CD14-positive monocyte (primary cell): ENCODE data around the gene PAFAH1B2. TPM values are rescaled to one million over a fixed set of nuclear protein-coding genes. Genes with fewer than 3 reads are reported as not detected.
"Not testable (repeated sequence)": the region's sequence is repeated elsewhere in the genome, so short reads cannot be mapped to it uniquely, and the experiment has no call there.

ENCODE experiments used
- DNase-seq, 3 donors: peaks; one replicate each; pipeline ENCODE4 v3.0.0-alpha.2; 2011 to 2022
- H2AFZ ChIP-seq: 2 replicates; pipeline ENCODE4 v1.6.0; 2012; ENCODE audit warnings: mild to moderate bottlenecking, low read depth, low read length, inconsistent platforms; ENCODE audit not compliant: insufficient read depth, poor library complexity, severe bottlenecking
- H3K27ac ChIP-seq, 2 donors: 1 replicate in 1 of 2; 2 replicates in 1 of 2; pipeline ENCODE4 v1.5.1; 2012 to 2013; ENCODE audit warnings: low read length in 2 of 2, control low read depth in 1 of 2, inconsistent platforms in 1 of 2, low read depth in 1 of 2, mild to moderate bottlenecking in 1 of 2
- H3K27me3 ChIP-seq, 2 donors: one replicate each; pipeline versions ENCODE4 v1.6.0 to v1.6.1; 2011 to 2013; ENCODE audit warnings: low read length in 2 of 2; ENCODE audit not compliant: control insufficient read depth in 2 of 2, insufficient read depth in 2 of 2
- H3K36me3 ChIP-seq, 2 donors: replicated peaks in 1 of 2; 1 replicate in 1 of 2; 2 replicates in 1 of 2; pipeline versions ENCODE4 v1.5.1 to v1.6.1; 2012 to 2013; ENCODE audit warnings: low read length in 2 of 2, control low read depth in 1 of 2, inconsistent platforms in 1 of 2, mild to moderate bottlenecking in 1 of 2; ENCODE audit not compliant: insufficient read depth in 2 of 2, control insufficient read depth in 1 of 2
- H3K4me1 ChIP-seq, 2 donors: 1 replicate in 1 of 2; 2 replicates in 1 of 2; pipeline versions ENCODE4 v1.5.1 to v1.6.1; 2012 to 2013; ENCODE audit warnings: low read length in 2 of 2, control low read depth in 1 of 2, inconsistent platforms in 1 of 2, mild to moderate bottlenecking in 1 of 2, moderate library complexity in 1 of 2; ENCODE audit not compliant: insufficient read depth in 2 of 2, control insufficient read depth in 1 of 2
- H3K4me2 ChIP-seq: replicated peaks from 2 replicates; pipeline ENCODE3; 2012; ENCODE audit warnings: low read length, moderate library complexity, mild to moderate bottlenecking; ENCODE audit not compliant: poor library complexity, severe bottlenecking; ENCODE audit errors: extremely low read depth
- H3K4me3 ChIP-seq, 3 experiments: fragments of 200-600 bp in 1 of 3; sonication (generic) in 1 of 3; replicated peaks in 1 of 3; 1 replicate in 2 of 3; 2 replicates in 1 of 3; pipeline ENCODE4 v1.5.1; 2011 to 2013; ENCODE audit warnings: low read length in 3 of 3, mild to moderate bottlenecking in 3 of 3, control low read depth in 2 of 3, low read depth in 2 of 3, inconsistent platforms in 1 of 3, moderate library complexity in 1 of 3
- H3K79me2 ChIP-seq: 2 replicates; pipeline ENCODE4 v1.6.0; 2012; ENCODE audit warnings: mild to moderate bottlenecking, control low read depth, inconsistent platforms, low read length, moderate library complexity; ENCODE audit not compliant: insufficient read depth
- H3K9ac ChIP-seq: 2 replicates; pipeline ENCODE4 v1.6.0; 2017; ENCODE audit warnings: low read length, mild to moderate bottlenecking; ENCODE audit not compliant: insufficient read depth, poor library complexity, severe bottlenecking
- H3K9me3 ChIP-seq, 2 donors: replicated peaks in 1 of 2; 1 replicate in 1 of 2; 2 replicates in 1 of 2; pipeline versions ENCODE4 v1.5.1 to v1.6.1; 2012 to 2013; ENCODE audit warnings: low read length in 2 of 2, control low read depth in 1 of 2; ENCODE audit not compliant: control insufficient read depth in 1 of 2, insufficient read depth in 1 of 2
- H4K20me1 ChIP-seq: 2 replicates; pipeline ENCODE4 v1.6.0; 2012; ENCODE audit warnings: mild to moderate bottlenecking, low read length, control low read depth, moderate library complexity; ENCODE audit not compliant: insufficient read depth
- H3K27ac Mint-ChIP-seq, 7 donors: one replicate each; pipeline ENCODE4 v1.8.0; 2020; ENCODE audit warnings: mild to moderate bottlenecking in 7 of 7, mixed read lengths in 7 of 7, moderate library complexity in 6 of 7, inconsistent platforms in 2 of 7
- H3K27me3 Mint-ChIP-seq, 3 donors: one replicate each; pipeline ENCODE4 v1.8.0; 2021 to 2022; ENCODE audit warnings: low read depth in 3 of 3, mild to moderate bottlenecking in 3 of 3, mixed read lengths in 3 of 3, moderate library complexity in 3 of 3, inconsistent platforms in 1 of 3
- H3K36me3 Mint-ChIP-seq, 2 donors: one replicate each; pipeline ENCODE4 v1.8.0; 2020; ENCODE audit warnings: mixed read lengths in 2 of 2, inconsistent platforms in 1 of 2, mild to moderate bottlenecking in 1 of 2
- H3K4me1 Mint-ChIP-seq: one replicate; pipeline ENCODE4 v1.8.0; 2020; ENCODE audit warnings: mild to moderate bottlenecking, mixed read lengths
- H3K4me3 Mint-ChIP-seq, 2 donors: one replicate each; pipeline ENCODE4 v1.8.0; 2020; ENCODE audit warnings: mild to moderate bottlenecking in 2 of 2, mixed read lengths in 2 of 2, moderate library complexity in 1 of 2
- H3K9me3 Mint-ChIP-seq, 7 donors: one replicate each; pipeline ENCODE4 v1.8.0; 2020 to 2022; ENCODE audit warnings: mixed read lengths in 7 of 7, mild to moderate bottlenecking in 6 of 7, moderate library complexity in 6 of 7, inconsistent platforms in 2 of 7
- CTCF ChIP-seq: fragments of 200-600 bp; IDR thresholded peaks from one replicate; pipeline ENCODE4 v1.8.0; 2022; ENCODE audit warnings: antibody characterized with exemption, mild to moderate bottlenecking
- WGBS: methylation state at CpG from one replicate; pipeline ENCODE4 v1.1.5; 2013; ENCODE audit warnings: missing lambda C conversion rate; ENCODE audit not compliant: insufficient coverage; 5-methylcytosine and 5-hydroxymethylcytosine counted together
- intact Hi-C, 2 donors: fragments of 100-400 bp; cut with micrococcal nuclease; formaldehyde crosslinking; loops; one replicate each; pipeline versions ENCODE4 v1.15.0 to v1.15.1; 2023
- polyA plus RNA-seq, 3 donors: library from polyadenylated mRNA; depleted of rRNA in 1 of 3; unstranded in 2 of 3; stranded (reverse) in 1 of 3; fragments of 300-500 nt in 2 of 3; fragments of >200 nt in 1 of 3; fragmentation: Illumina TruSeq in 2 of 3; gene quantifications; 1 replicate in 2 of 3; 2 replicates in 1 of 3; pipeline ENCODE4 v1.2.3, GENCODE V29; 2012 to 2021

PAFAH1B2 gene
- polyA plus RNA-seq, 3 donors = 16.9 to 25.1 (median 23.7) TPM

GRCh38 chr11:117110294-117110950 is 33.7 kb upstream of the PAFAH1B2 start:
- H4K20me1 ChIP-seq = no peaks in the 10 kb centered on the region
- Mint-ChIP-seq H3K9me3 (peaks cover 0 to 15% (median 2%) of the 10 kb centered on the region in 7 donors), H3K27ac (peak overlapping the region in 1 of 7 donors; percentile 20), H3K27me3 (peaks cover 0 to 2% (median 2%) of the 10 kb centered on the region in 3 donors), H3K4me3 (no peak overlapping the region), H3K36me3 (no peaks in the 10 kb centered on the region), H3K4me1 (no peaks in the 10 kb centered on the region)
- no peak for TF ChIP-seq CTCF
- H3K4me1 ChIP-seq = no peaks in the 10 kb centered on the region
- H3K9me3 ChIP-seq = no peaks in the 10 kb centered on the region
- H3K9ac ChIP-seq = no peak overlapping the region
- H3K36me3 ChIP-seq = no peaks in the 10 kb centered on the region
- no peak for DNase-seq
- no peaks in the 10 kb centered on the region for H3K79me2 ChIP-seq
- WGBS = over 99% methylated on average over 34 of the region's 39 CpGs
- intact Hi-C loops = no loop called here
- H3K4me3 ChIP-seq = no peak overlapping the region
- no peak overlapping the region for H3K4me2 ChIP-seq
- H3K27me3 ChIP-seq = no peaks in the 10 kb centered on the region
- H2AFZ ChIP-seq = no peak overlapping the region
- no peak overlapping the region for H3K27ac ChIP-seq

DNA sequence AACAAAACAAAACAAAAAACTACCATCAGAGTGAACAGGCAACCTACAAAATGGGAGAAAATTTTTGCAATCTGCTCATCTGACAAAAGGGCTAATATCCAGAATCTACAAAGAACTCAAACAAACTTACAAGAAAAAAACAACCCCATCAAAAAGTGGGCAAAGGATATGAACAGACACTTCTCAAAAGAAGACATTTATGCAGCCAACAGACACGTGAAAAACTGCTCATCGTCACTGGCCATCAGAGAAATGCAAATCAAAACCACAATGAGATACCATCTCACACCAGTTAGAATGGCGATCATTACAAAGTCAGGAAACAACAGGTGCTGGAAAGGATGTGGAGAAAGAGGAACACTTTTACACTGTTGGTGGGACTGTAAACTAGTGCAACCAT is 31.6 kb upstream of the PAFAH1B2 start:
- H3K4me1 ChIP-seq, H3K4me3 ChIP-seq, H3K9ac ChIP-seq, H3K36me3 Mint-ChIP-seq, H3K4me3 Mint-ChIP-seq, H3K4me2 ChIP-seq, H3K4me1 Mint-ChIP-seq, H3K79me2 ChIP-seq, H3K27ac ChIP-seq, H3K9me3 ChIP-seq, H2AFZ ChIP-seq, H3K27me3 Mint-ChIP-seq, H3K27me3 ChIP-seq, DNase-seq, intact Hi-C loops, H4K20me1 ChIP-seq, H3K36me3 ChIP-seq: not testable (repeated sequence)
- H3K9me3 Mint-ChIP-seq = peaks cover 0 to 15% (median 2%) of the 10 kb centered on the region in 7 donors
- no CpG with 5 or more reads among the region's 3 CpGs for WGBS
- peak overlapping the region in 2 of 7 donors; percentile 3 to 31 for H3K27ac Mint-ChIP-seq

DNA sequence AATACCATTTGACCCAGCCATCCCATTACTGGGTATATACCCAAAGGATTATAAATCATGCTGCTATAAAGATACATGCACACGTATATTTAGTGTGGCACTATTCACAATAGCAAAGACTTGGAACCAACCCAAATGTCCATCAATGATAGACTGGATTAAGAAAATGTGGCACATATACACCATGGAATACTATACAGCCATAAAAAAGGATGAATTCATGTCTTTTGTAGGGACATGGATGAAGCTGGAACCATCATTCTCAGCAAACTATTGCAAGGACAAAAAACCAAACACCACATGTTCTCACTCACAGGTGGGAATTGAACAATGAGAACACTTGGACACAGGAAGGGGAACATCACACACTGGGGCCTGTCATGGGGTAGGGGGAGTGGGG is 31.1 kb upstream of the PAFAH1B2 start:
- H2AFZ ChIP-seq, H3K9ac ChIP-seq, H3K27ac Mint-ChIP-seq, H3K4me2 ChIP-seq, H3K4me1 ChIP-seq, H3K79me2 ChIP-seq, H3K9me3 ChIP-seq, H4K20me1 ChIP-seq, H3K27ac ChIP-seq, H3K4me3 ChIP-seq, H3K27me3 ChIP-seq, DNase-seq, H3K27me3 Mint-ChIP-seq, H3K4me3 Mint-ChIP-seq, intact Hi-C loops, H3K36me3 Mint-ChIP-seq, H3K36me3 ChIP-seq, H3K4me1 Mint-ChIP-seq: not testable (repeated sequence)
- WGBS = no CpG with 5 or more reads among the region's 1 CpG
- peaks cover 0 to 15% (median 2%) of the 10 kb centered on the region in 7 donors for H3K9me3 Mint-ChIP-seq
